Psoas muscle (tissue), 8 donors: Measurements from ENCODE around the gene CCDC88C. TPM values are rescaled to one million over a fixed set of nuclear protein-coding genes. Genes with fewer than 3 reads are reported as not detected.

Experiments used
- ATAC-seq, 4 donors: fragments of 200-7000 bp; cut with Tn5 transposase; one replicate each; pipeline ENCODE4 v1.9.1; 2020; ENCODE audit warnings: moderate library complexity in 3 of 4, mild to moderate bottlenecking in 2 of 4
- DNase-seq, 2 donors: peaks; one replicate each; pipeline ENCODE4 v3.0.0-alpha.2; 2020
- H3K27ac ChIP-seq: fragments of 200-600 bp; one replicate; pipeline ENCODE4 v1.8.0; 2022
- H3K27me3 ChIP-seq, 3 donors: fragments of 200-600 bp in 1 of 3; one replicate each; pipeline versions ENCODE4 v1.6.1 to v1.8.0; 2013 to 2022; ENCODE audit warnings: low read length in 2 of 3, mild to moderate bottlenecking in 2 of 3, moderate library complexity in 1 of 3; ENCODE audit not compliant: insufficient read depth in 3 of 3
- H3K36me3 ChIP-seq, 2 donors: fragments of 200-600 bp in 1 of 2; one replicate each; pipeline versions ENCODE4 v1.6.1 to v1.8.0; 2013 to 2022; ENCODE audit warnings: low read depth in 1 of 2, mild to moderate bottlenecking in 1 of 2, moderate library complexity in 1 of 2; ENCODE audit not compliant: insufficient read depth in 1 of 2
- H3K4me1 ChIP-seq: fragments of 200-600 bp; one replicate; pipeline ENCODE4 v1.8.0; 2022
- H3K4me3 ChIP-seq: fragments of 200-600 bp; one replicate; pipeline ENCODE4 v1.8.0; 2022; ENCODE audit warnings: mild to moderate bottlenecking
- H3K9me3 ChIP-seq: fragments of 200-600 bp; one replicate; pipeline ENCODE4 v1.8.0; 2022
- WGBS, 3 donors: extraction: QIAGEN DNeasy Blood & Tissue Kit; methylation state at CpG; one replicate each; pipeline versions ENCODE4 v1.1.6 to v1.1.7; 2013; 5-methylcytosine and 5-hydroxymethylcytosine counted together
- intact Hi-C, 2 donors: fragments of 100-400 bp; cut with DNase I; formaldehyde crosslinking; loops; one replicate each; pipeline versions ENCODE4 v1.11.0 to v1.14.2; 2022
- polyA plus RNA-seq, 3 donors: library from polyadenylated mRNA; stranded (reverse); fragments of 200-250 nt; gene quantifications; one replicate each; pipeline ENCODE4 v1.2.3, GENCODE V29; 2013
- total RNA-seq, 4 donors: library from RNA; stranded (reverse); fragmentation: NEBNext Ultra II Directional in 2 of 4; extraction: Animal tissue kit (Norgen Biotek cat#: 25700) in 2 of 4; gene quantifications; one replicate each; pipeline versions ENCODE4 v1.2.1 to v1.2.4, GENCODE V29; 2021 to 2023
- TF ChIP-seq, protein P1 (sequence below): fragments of 200-600 bp; IDR thresholded peaks from one replicate; pipeline ENCODE4 v1.8.0; 2022; ENCODE audit warnings: antibody characterized with exemption
- donor health status: healthy with polysubstance abuse.
- donor health status: DM: no; HTN: no; CAD: no; lungs with moderate emphysema.
- donor health status: Bipolar disorder and iron deficiency.
- donor health status: healthy.
- donor health status: DM: yes; HTN: yes; CAD: no.
- donor health status: DM: no; HTN: no; CAD: no.
- donor health status: DM: no; HTN: no; CAD: no.
- donor health status: DM: yes; HTN: yes; CAD: no.

CCDC88C gene
- total and polyA plus RNA-seq, 7 donors = 0.49 to 3.9 (median 2.4) TPM

DNA sequence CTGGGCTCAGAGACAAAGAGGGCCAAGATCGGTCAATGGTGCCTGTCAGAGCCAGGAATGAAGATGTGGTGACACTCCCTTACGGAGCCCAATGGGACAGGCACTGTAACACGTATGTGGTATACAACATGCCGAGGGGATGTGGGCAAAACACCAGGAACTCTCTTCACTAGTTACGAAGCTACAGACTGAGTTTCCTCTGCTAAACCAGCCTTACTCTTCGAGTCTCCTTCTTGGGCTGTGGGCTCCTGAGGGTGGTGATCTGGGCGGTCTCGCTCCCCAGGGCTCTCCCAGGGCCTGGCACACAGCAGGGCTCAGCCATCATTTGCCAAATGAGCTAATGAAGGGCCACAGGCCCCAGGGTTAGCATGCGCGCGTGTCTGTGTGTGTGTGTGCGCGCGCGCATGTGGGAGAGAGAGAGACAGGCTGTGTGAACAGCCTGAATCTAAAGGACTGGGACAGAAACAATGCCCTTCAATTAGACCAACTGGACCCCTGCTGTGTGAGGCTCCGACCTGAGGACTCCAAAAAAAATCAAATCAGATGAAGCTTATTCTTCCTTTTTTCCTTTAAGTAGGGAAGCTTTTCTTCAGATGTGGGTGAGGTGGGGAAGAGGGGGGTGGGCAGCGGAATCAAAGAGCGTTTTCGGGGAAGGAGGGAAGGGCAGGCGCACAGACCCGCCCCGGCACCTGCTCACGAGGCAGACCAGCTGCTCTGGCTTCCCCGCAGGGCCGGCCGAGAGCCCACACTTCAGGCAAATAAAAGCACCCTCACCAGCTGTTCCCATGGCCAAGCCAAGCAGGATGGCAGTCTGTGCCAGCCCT lies 42.5 kb downstream of the CCDC88C start:
- DNase-seq = no peak
- intact Hi-C loops = no loop called here
- H3K36me3 ChIP-seq = no peaks in the 10 kb centered on the region
- H3K4me1 ChIP-seq = peaks cover 15% of the 10 kb centered on the region
- no peaks in the 10 kb centered on the region for H3K9me3 ChIP-seq
- peaks cover 0 to 6% (median 0%) of the 10 kb centered on the region in 3 donors for H3K27me3 ChIP-seq
- no peak overlapping the region for H3K4me3 ChIP-seq
- H3K27ac ChIP-seq = no peak overlapping the region
- peak in 3 of 4 donors; percentile 56 to 82 (median 60) for ATAC-seq
- TF ChIP-seq, protein P1, sequence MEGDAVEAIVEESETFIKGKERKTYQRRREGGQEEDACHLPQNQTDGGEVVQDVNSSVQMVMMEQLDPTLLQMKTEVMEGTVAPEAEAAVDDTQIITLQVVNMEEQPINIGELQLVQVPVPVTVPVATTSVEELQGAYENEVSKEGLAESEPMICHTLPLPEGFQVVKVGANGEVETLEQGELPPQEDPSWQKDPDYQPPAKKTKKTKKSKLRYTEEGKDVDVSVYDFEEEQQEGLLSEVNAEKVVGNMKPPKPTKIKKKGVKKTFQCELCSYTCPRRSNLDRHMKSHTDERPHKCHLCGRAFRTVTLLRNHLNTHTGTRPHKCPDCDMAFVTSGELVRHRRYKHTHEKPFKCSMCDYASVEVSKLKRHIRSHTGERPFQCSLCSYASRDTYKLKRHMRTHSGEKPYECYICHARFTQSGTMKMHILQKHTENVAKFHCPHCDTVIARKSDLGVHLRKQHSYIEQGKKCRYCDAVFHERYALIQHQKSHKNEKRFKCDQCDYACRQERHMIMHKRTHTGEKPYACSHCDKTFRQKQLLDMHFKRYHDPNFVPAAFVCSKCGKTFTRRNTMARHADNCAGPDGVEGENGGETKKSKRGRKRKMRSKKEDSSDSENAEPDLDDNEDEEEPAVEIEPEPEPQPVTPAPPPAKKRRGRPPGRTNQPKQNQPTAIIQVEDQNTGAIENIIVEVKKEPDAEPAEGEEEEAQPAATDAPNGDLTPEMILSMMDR = no peak
- 34 to 53% (median 39%) methylated on average over 26 of the region's 26 CpGs for WGBS, 3 donors

DNA sequence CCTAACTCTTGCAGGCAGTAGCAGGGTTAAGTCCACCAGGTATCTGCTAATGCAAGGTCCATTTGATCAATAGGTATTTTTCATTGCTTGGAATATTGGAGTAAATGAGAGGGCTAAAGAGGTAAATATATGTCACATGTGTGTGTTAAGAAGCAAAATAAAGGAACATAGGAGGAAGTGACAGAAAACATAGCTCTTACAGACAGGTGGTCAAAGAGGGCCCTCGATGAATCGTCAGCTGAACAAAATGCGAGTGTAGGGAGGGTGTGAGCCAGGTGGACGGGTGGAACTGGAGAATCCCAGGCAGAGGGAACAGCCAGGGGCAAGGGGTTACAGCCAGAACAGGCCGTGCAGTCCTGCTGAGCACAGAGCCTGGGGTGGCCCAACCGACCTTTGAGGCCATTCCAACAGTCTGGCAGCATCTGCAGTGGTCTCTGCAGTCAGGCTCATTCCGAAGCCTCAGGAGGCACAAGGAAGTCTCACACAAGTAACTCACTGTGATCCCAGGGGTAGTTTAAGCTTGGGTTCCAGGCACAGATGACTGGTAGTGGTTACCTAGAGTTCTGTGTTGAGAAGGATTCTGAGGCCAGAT lies 43.2 kb downstream of the CCDC88C start:
- Histone ChIP-seq H3K9me3 (no peaks in the 10 kb centered on the region), H3K27me3 (peaks cover 0 to 6% (median 0%) of the 10 kb centered on the region in 3 donors), H3K4me3 (no peak overlapping the region), H3K27ac (no peak overlapping the region), H3K4me1 (peaks cover 15% of the 10 kb centered on the region), H3K36me3 (no peaks in the 10 kb centered on the region)
- TF ChIP-seq, protein P1 = no peak
- no peak for DNase-seq
- ATAC-seq = no peak
- intact Hi-C loops = no loop called here
- WGBS, 3 donors = 52 to 71% (median 58%) methylated on average over 7 of the region's 7 CpGs

DNA sequence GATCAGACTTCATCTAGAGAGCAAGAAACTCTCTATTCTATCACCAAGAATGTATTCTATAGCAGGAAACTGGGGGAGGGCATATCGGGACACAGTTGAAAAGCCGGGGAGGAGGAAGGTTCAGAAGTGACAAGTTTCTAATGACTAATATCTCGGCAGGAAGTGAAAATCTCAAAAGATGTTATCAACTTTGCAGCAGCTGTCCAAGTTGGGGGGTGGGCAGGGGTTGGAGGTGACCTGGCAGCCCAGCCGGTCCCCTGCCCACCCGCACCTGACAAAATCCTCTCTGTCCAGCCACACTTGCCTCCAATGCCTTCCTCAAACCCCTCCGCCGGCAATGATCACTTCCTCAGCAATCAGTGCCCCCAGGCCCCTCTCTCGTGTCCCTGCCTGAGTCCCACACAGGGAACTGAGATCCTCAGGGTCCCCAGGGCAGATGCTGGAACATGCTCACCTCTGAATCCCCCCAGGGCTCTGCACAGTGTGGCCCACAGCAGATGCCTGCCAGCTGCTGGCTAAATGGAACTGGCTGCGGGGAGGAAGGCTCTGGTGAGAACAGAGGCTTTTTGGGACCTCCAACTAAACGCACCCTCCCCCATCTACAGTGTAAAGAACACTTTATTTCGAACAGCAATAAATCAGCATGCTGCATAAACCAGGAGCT lies 43.9 kb downstream of the CCDC88C start:
- TF ChIP-seq, protein P1 = no peak
- intact Hi-C loops = no loop called here
- WGBS, 3 donors = 51 to 58% (median 57%) methylated on average over 11 of the region's 11 CpGs
- Histone ChIP-seq H3K27me3 (peaks cover 0 to 6% (median 0%) of the 10 kb centered on the region in 3 donors), H3K9me3 (no peaks in the 10 kb centered on the region), H3K36me3 (no peaks in the 10 kb centered on the region), H3K4me3 (no peak overlapping the region), H3K27ac (no peak overlapping the region), H3K4me1 (peaks cover 15% of the 10 kb centered on the region)
- no peak for ATAC-seq
- DNase-seq = no peak

DNA sequence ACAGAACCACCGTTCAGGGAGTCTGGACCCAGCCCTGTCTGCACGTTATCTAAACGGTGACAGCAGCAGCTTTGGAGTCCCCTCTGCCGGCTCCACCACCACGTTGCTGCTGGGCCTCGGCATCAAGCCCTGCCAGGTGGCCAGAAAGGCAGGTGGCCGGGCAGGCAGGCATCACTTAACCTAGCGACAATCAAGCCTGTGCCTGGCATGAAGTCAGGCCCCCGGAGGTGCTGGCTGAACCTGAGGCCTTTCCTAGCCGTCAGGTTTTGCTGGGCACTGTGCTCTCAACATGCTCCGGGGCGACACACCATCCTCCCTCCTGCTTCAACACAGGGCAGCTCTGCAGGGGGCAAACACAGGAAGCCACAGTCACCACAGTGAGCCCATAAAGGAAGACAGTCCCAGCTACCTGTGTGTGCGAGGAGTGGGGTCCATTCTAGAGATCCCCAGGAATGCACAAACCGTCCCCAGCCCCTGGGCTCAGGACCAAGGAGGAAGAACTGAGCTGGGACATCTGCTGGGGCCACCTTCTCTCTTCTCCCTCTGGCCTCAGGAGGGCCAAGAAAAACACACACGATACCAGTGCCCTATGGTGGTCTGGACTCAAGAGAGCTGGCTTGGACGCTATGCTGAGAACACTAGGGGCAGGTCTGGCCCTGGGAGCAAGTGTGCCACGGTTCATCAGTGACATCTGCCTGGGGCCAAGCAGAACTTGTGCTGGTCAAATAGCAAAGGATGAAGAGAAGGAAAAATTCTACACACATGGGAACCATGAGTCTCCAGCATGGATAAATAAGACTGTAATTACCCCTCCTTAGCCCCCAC lies 44.7 kb downstream of the CCDC88C start:
- Histone ChIP-seq H3K27me3 (peaks cover 0 to 6% (median 0%) of the 10 kb centered on the region in 3 donors), H3K4me3 (no peak overlapping the region), H3K27ac (no peak overlapping the region), H3K9me3 (no peaks in the 10 kb centered on the region), H3K36me3 (no peaks in the 10 kb centered on the region), H3K4me1 (peaks cover 15% of the 10 kb centered on the region)
- DNase-seq (peak in 1 of 2 donors; percentile 39), ATAC-seq (no peak)
- intact Hi-C loops = no loop called here
- 54 to 61% (median 54%) methylated on average over 17 of the region's 17 CpGs for WGBS, 3 donors
- TF ChIP-seq, protein P1 = no peak
